H9 (cell line): ENCODE results near the gene NRXN3. TPM values are rescaled to one million over a fixed set of nuclear protein-coding genes. Genes with fewer than 3 reads are reported as not detected.

Experiments used
- DNase-seq: peaks from one replicate; pipeline ENCODE4 v3.0.0-alpha.2; 2017
- H2AFZ ChIP-seq: one replicate; pipeline ENCODE4 v1.6.1; 2013; ENCODE audit warnings: mild to moderate bottlenecking, low read length, control low read depth, moderate library complexity
- H2AK5ac ChIP-seq: 2 replicates; pipeline ENCODE4 v1.6.1; 2013; ENCODE audit warnings: low read length, control low read depth, mixed read lengths; ENCODE audit not compliant: insufficient read length
- H2BK120ac ChIP-seq: one replicate; pipeline ENCODE4 v1.6.1; 2013; ENCODE audit warnings: low read depth, mild to moderate bottlenecking, low read length, control low read depth, inconsistent platforms; ENCODE audit not compliant: poor library complexity, severe bottlenecking
- H2BK12ac ChIP-seq: 2 replicates; pipeline ENCODE4 v1.6.1; 2013; ENCODE audit warnings: low read length, control low read depth, mixed read lengths, low read depth; ENCODE audit not compliant: insufficient read length
- H2BK15ac ChIP-seq: 2 replicates; pipeline ENCODE4 v1.6.1; 2013; ENCODE audit warnings: low read depth, low read length, control low read depth
- H2BK20ac ChIP-seq: one replicate; pipeline ENCODE4 v1.6.1; 2013; ENCODE audit warnings: low read depth, mild to moderate bottlenecking, low read length, control low read depth, inconsistent platforms; ENCODE audit not compliant: poor library complexity, severe bottlenecking
- H2BK5ac ChIP-seq: 2 replicates; pipeline ENCODE4 v1.6.1; 2013; ENCODE audit warnings: low read length, control low read depth, mixed read lengths; ENCODE audit not compliant: insufficient read length
- H3K14ac ChIP-seq: 2 replicates; pipeline ENCODE4 v1.6.1; 2013; ENCODE audit warnings: low read length, control low read depth; ENCODE audit not compliant: insufficient read depth
- H3K18ac ChIP-seq: 2 replicates; pipeline ENCODE4 v1.6.1; 2013; ENCODE audit warnings: low read depth, mild to moderate bottlenecking, mixed read lengths, low read length, control low read depth; ENCODE audit not compliant: insufficient read length
- H3K23ac ChIP-seq: 2 replicates; pipeline ENCODE4 v1.6.1; 2013; ENCODE audit warnings: low read length, control low read depth, mixed read lengths, low read depth; ENCODE audit not compliant: insufficient read length
- H3K23me2 ChIP-seq: 2 replicates; pipeline ENCODE4 v1.6.1; 2013; ENCODE audit warnings: low read depth, mild to moderate bottlenecking, mixed read lengths, low read length, control low read depth; ENCODE audit not compliant: insufficient read length, poor library complexity, severe bottlenecking
- H3K27ac ChIP-seq: 2 replicates; pipeline ENCODE4 v1.5.1; 2013; ENCODE audit warnings: low read length, control low read depth, mixed read lengths, low read depth; ENCODE audit not compliant: insufficient read length
- H3K27me3 ChIP-seq: 2 replicates; pipeline ENCODE4 v1.6.1; 2013; ENCODE audit warnings: low read length, control low read depth, inconsistent platforms; ENCODE audit not compliant: insufficient read depth
- H3K4ac ChIP-seq: 2 replicates; pipeline ENCODE4 v1.6.1; 2013; ENCODE audit warnings: low read depth, mild to moderate bottlenecking, control low read depth, inconsistent platforms, low read length, moderate library complexity
- H3K4me1 ChIP-seq: 2 replicates; pipeline ENCODE4 v1.6.1; 2013; ENCODE audit warnings: low read length, control low read depth, inconsistent platforms; ENCODE audit not compliant: insufficient read depth
- H3K4me2 ChIP-seq: 2 replicates; pipeline ENCODE4 v1.6.1; 2013; ENCODE audit warnings: low read length, control low read depth, mixed read lengths; ENCODE audit not compliant: insufficient read length, insufficient read depth
- H3K56ac ChIP-seq: 2 replicates; pipeline ENCODE4 v1.6.1; 2013; ENCODE audit warnings: low read depth, mild to moderate bottlenecking, mixed read lengths, low read length, control low read depth; ENCODE audit not compliant: insufficient read length
- H3K79me1 ChIP-seq: 2 replicates; pipeline ENCODE4 v1.6.1; 2013; ENCODE audit warnings: low read depth, mild to moderate bottlenecking, moderate library complexity, low read length, control low read depth, inconsistent platforms; ENCODE audit not compliant: insufficient read depth, poor library complexity, severe bottlenecking
- H3K79me2 ChIP-seq: 2 replicates; pipeline ENCODE4 v1.6.1; 2013; ENCODE audit warnings: low read length, control low read depth, inconsistent platforms; ENCODE audit not compliant: insufficient read depth
- H3K9ac ChIP-seq: 2 replicates; pipeline ENCODE4 v1.6.1; 2013; ENCODE audit warnings: low read length, control low read depth, mixed read lengths; ENCODE audit not compliant: insufficient read length; ENCODE audit errors: extremely low read depth
- H3K9me3 ChIP-seq: one replicate; pipeline ENCODE4 v1.6.1; 2013; ENCODE audit warnings: low read depth, low read length, inconsistent platforms; ENCODE audit not compliant: control insufficient read depth
- H3T11ph ChIP-seq: one replicate; pipeline ENCODE4 v1.6.1; 2013; ENCODE audit warnings: mild to moderate bottlenecking, low read length, control low read depth, inconsistent platforms
- H4K20me1 ChIP-seq: one replicate; pipeline ENCODE4 v1.6.1; 2013; ENCODE audit not compliant: control insufficient read depth, insufficient read length, insufficient read depth
- H4K5ac ChIP-seq: 2 replicates; pipeline ENCODE4 v1.6.1; 2013; ENCODE audit warnings: low read depth, mild to moderate bottlenecking, mixed read lengths, low read length, control low read depth; ENCODE audit not compliant: insufficient read length
- H4K8ac ChIP-seq: replicated peaks from 2 replicates; pipeline ENCODE4 v1.6.1; 2013; ENCODE audit warnings: low read length, control low read depth, mixed read lengths, low read depth; ENCODE audit not compliant: insufficient read length
- H4K91ac ChIP-seq: 2 replicates; pipeline ENCODE4 v1.6.1; 2013; ENCODE audit warnings: low read depth, mild to moderate bottlenecking, moderate library complexity, mixed read lengths, low read length, control low read depth; ENCODE audit not compliant: insufficient read length
- H3K27ac Mint-ChIP-seq, 3 experiments: 2 replicates in 2 of 3; 3 replicates in 1 of 3; pipeline ENCODE4 v1.8.0; 2020 to 2021; ENCODE audit warnings: mixed read lengths in 3 of 3, mild to moderate bottlenecking in 1 of 3, moderate library complexity in 1 of 3
- H3K27me3 Mint-ChIP-seq: 2 replicates; pipeline ENCODE4 v1.8.0; 2021; ENCODE audit warnings: low read depth, mild to moderate bottlenecking, moderate library complexity, mixed read lengths
- H3K36me3 Mint-ChIP-seq, 3 experiments: 2 replicates in 2 of 3; 3 replicates in 1 of 3; pipeline ENCODE4 v1.8.0; 2020 to 2021; ENCODE audit warnings: low read depth in 3 of 3, mixed read lengths in 3 of 3; ENCODE audit not compliant: insufficient read depth in 1 of 3
- H3K4me1 Mint-ChIP-seq, 2 experiments: 2 replicates each; pipeline ENCODE4 v1.8.0; 2020; ENCODE audit warnings: mixed read lengths in 2 of 2
- H3K4me3 Mint-ChIP-seq, 2 experiments: 2 replicates in 1 of 2; 3 replicates in 1 of 2; pipeline ENCODE4 v1.8.0; 2020 to 2021; ENCODE audit warnings: mild to moderate bottlenecking in 2 of 2, mixed read lengths in 2 of 2, moderate library complexity in 1 of 2
- H3K9me3 Mint-ChIP-seq, 2 experiments: 2 replicates in 1 of 2; 3 replicates in 1 of 2; pipeline ENCODE4 v1.8.0; 2020; ENCODE audit warnings: mild to moderate bottlenecking in 2 of 2, mixed read lengths in 2 of 2, moderate library complexity in 1 of 2
- CTCF ChIP-seq: fragments of 200-600 bp; sonication (generic); conservative IDR thresholded peaks from 3 replicates; pipeline ENCODE4 v1.8.0; 2021; ENCODE audit warnings: antibody characterized with exemption, mild to moderate bottlenecking
- WGBS: extraction: QIAGEN DNeasy Blood & Tissue Kit; methylation state at CpG from one replicate; pipeline ENCODE4 v1.1.7; 2013; ENCODE audit warnings: missing lambda C conversion rate, low lambda C conversion rate, mixed read lengths; ENCODE audit not compliant: insufficient read length; ENCODE audit errors: extremely low coverage; 5-methylcytosine and 5-hydroxymethylcytosine counted together
- total RNA-seq: library from RNA; stranded (reverse); gene quantifications from 2 replicates; pipeline ENCODE4 v1.2.1, GENCODE V29; 2021

NRXN3 gene
- total RNA-seq, 1 experiment from 2014 or later: 1.8 TPM

DNA sequence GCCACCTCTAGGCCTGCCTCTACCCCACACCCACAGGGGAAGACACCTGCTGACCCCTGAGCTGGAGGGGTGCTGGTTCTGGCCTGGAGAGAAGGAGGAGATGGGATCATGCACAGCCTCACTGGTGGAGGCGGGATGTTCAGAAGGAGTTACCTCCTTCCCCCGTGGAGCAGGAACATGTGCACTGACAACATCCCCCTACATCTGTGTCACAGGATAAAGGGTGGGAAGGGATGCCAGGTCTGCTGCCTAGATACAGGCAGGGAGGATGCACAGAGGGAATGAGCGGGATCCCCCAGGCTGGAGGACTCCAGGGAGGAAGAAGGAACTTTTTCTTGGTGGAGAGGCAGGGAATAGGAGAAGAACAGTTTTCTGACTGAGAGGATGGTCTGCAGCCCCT, 8.8 kb downstream of the NRXN3 start:
- H2BK15ac ChIP-seq: no peak overlapping the region
- no peak overlapping the region for H3K27ac ChIP-seq

More for the DNA sequence above, 8.8 kb downstream of the NRXN3 start:
- no peak overlapping the region for H3K23ac ChIP-seq
- no peak overlapping the region; a peak in 1 of 7 replicates for H3K27ac Mint-ChIP-seq
- no peak overlapping the region for H2AK5ac ChIP-seq
- no peaks in the 10 kb centered on the region for H3K9me3 Mint-ChIP-seq
- no peak overlapping the region for H3K4me2 ChIP-seq
- H4K8ac ChIP-seq: no peak overlapping the region
- H2BK20ac ChIP-seq: no peak overlapping the region
- H3K23me2 ChIP-seq: no peaks in the 10 kb centered on the region
- H3K79me1 ChIP-seq: no peaks in the 10 kb centered on the region
- no peak for TF ChIP-seq CTCF
- H3K56ac ChIP-seq: no peak overlapping the region
- DNase-seq: no peak
- no peak overlapping the region for H2AFZ ChIP-seq
- H3K27me3 Mint-ChIP-seq: peaks cover 3% of the 10 kb centered on the region
- no peak overlapping the region for H4K91ac ChIP-seq
- no peaks in the 10 kb centered on the region for H4K20me1 ChIP-seq
- no peak overlapping the region for H4K5ac ChIP-seq
- H3K36me3 Mint-ChIP-seq: no peaks in the 10 kb centered on the region
- 0 out of 4 replicates have a peak, but pooled peaks cover 0 to 5% of the 10 kb centered on the region in 2 experiments for H3K4me1 Mint-ChIP-seq
- no peak overlapping the region for H2BK120ac ChIP-seq
- no peak overlapping the region for H3K4ac ChIP-seq
- H3K14ac ChIP-seq: no peak overlapping the region; the same call in 1 of the 2 replicates
- H3K4me3 Mint-ChIP-seq: no peak overlapping the region
- H2BK5ac ChIP-seq: no peak overlapping the region
- H3K27me3 ChIP-seq: no peaks in the 10 kb centered on the region
- no peaks in the 10 kb centered on the region for H3K4me1 ChIP-seq
- no peak overlapping the region for H3T11ph ChIP-seq
- no peak overlapping the region for H2BK12ac ChIP-seq
- no peaks in the 10 kb centered on the region for H3K9me3 ChIP-seq
- no CpG with 5 or more reads among the region's 3 CpGs for WGBS
- no peaks in the 10 kb centered on the region for H3K79me2 ChIP-seq
- no peak overlapping the region for H3K9ac ChIP-seq
- no peak overlapping the region for H3K18ac ChIP-seq
